NCI-H187 (cell line): ENCODE measurements around the gene ATG7.
A peak's percentile ranks its signal among the peaks of the same experiment; 100 is the strongest.
"Not testable (repeated sequence)": the region's sequence is repeated elsewhere in the genome, so short reads cannot be mapped to it uniquely, and the experiment has no call there.

Source experiments
- DNase-seq, 2 experiments: peaks; one replicate each; lab custom pipeline; 2025; lab: John Stamatoyannopoulos, UW

The ATG7 gene

DNA sequence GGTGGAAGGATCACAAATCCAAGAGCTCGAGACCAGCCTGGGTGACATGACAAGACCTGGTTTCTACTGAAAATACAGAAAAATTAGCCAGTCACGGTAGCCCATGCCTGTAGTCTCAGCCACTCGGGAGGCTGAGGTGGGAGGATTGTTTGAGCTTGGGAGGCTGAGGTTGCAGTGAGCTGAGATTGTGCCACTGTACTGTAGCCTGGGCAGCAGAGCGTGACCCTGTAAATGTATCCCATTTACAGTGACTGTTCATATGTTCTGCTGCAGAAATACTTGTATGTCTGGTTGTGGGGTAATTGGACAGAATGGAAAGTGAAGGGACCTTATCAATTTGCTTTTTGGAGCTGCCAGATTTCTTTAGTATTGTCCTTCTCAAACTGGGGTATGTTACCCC, 24.9 kb downstream of the ATG7 start:
- no peak for DNase-seq

GRCh38 chr3:11300970-11301369, 28.8 kb downstream of the ATG7 start:
- DNase-seq: no peak

- no peak for DNase-seq
These were observed 30.2 kb downstream of the ATG7 start for GRCh38 chr3:11302444-11302843.

DNA sequence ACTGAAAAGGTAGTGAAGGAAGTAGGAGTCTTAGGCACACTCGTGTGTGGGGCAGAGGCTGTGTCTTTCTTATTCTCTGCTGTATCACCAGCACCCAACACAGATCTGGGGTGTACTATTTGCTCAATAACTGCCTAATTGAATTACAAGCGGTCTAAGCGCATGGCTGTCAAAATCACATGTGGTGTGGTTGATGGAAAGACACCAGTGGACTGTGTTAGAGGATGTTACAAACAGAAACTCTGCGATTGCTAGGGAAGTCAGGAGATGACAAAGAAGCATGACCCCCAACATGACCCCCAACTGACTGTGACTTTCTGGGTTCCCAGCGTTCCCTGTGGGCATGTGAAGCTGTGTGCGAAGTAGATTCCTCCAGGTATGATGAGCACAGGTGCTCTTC, 32.0 kb downstream of the ATG7 start:
- no peak for DNase-seq

DNA sequence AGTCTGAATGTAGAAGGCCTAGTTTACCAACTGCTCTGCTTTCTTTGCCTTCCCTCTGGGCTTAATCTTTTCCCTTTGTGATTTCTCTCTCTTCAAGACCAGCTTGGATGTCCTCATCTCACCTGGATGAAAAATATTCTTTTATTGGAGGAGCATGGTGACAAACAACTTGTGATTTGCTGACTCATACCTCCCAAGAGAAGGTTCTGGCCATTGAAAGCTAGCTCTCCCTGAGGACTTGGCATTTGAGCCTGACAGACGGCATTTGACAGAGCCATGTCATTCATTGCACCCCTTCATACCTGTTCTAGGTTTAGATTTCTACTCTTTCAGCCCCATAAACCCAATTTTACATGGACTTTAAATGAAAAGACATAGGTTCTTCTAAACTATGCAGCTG, 33.3 kb downstream of the ATG7 start:
- DNase-seq: no peak

DNA sequence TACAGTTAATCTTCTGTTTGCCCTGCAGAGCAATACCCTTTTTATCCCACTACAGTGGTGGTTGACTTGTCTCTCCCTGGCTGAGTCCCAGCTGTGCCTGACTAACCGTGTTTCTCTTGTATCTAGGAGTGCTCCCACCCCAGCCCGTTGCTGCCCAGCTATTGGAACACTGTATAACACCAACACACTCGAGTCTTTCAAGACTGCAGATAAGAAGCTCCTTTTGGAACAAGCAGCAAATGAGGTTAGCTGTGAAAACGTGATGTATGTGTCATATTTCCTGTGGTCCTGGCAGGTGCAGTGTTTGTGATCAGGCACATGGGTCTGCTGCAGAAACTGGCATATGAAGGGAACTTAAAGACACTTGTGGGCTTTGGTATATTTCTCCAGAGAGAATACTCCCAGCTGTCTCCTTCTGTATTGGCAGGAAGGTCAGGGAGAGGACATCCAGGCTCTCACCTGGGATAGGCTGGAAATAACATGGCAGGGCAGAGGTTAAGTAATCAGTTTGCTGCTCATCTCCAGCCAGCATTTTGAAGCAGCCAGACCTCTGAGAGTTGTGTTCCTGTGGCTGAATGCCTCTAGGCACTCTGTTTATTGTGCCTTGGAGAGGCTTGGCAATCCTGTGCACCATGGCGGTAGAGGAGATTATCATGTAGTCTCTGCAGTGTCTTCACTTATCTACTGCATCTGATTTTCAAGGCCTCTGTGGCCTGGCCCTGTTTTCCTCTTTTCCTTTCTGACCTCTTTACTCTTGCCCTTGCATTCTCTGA, 34.8 kb downstream of the ATG7 start:
- no peak for DNase-seq

DNA sequence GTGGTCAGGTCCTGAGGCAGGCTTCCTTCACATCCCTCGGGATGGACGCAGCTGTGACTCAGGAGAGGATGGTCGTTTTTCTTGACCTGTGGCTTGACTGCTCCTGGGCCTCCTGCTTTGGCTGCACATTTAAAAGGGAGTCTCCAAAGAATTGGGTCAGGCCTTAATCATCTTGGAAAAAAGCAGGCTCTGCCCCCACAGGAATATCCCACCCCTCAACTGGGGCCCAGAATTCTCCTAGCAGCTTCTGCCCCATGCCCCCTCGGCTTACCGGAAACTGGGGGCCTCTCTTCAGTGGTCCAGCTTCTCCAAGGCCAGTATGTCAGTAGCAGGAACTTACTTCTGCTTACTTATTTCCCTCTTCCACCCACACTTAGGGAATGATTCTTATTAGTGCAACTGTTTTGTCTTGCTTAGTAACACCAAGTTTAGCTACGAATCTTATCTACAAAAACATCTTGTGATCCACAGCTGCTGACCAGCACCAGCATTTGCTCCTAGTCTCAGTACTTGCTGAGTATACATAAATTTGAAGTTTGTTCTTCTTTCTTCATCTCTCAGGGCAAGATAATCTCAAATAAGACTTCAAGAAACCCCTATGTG, 35.7 kb downstream of the ATG7 start:
- DNase-seq: no peak

- DNase-seq: no peak
These were observed 38.1 kb downstream of the ATG7 start for GRCh38 chr3:11310258-11310657.

DNA sequence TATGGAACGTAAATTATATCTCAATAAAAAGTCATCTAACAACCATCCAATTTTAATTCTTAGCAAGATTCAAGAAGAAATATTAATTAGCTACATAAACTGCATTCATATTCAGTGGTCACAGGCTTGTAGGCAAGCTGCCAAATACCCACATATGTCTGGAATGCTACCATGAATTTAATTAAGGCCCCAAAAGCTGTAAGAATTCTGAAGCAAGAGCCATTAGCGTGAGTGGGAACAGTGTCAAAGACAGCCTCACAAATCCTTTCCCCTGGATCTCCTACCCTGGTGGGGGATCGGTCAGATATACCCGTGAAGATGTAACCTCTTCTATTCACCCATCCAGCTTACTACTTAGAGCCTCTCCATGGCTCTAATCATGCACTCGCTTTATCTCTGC, 40.0 kb downstream of the ATG7 start:
- DNase-seq: no peak

GRCh38 chr3:11317300-11317699, 45.1 kb downstream of the ATG7 start:
- no peak for DNase-seq

DNA sequence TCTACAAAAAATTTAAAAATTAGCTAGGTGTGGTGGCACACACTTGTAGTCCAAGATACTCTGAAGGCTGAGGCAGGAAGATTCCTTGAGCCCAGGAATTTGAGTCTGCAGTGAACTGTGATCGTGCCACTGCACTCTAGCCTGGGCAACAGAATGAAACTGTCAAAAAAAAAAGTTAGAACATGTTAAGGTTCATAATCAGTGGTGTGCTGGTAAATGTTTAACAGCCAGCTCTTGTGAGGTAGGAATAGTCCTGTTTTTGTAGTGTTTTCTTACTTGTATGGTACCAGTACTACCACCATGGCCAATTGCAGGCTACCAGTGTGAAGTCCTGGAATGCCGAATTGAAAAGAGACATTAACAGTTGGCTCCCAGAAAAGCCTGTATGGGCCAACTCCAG, 50.7 kb downstream of the ATG7 start:
- no peak for DNase-seq

DNA sequence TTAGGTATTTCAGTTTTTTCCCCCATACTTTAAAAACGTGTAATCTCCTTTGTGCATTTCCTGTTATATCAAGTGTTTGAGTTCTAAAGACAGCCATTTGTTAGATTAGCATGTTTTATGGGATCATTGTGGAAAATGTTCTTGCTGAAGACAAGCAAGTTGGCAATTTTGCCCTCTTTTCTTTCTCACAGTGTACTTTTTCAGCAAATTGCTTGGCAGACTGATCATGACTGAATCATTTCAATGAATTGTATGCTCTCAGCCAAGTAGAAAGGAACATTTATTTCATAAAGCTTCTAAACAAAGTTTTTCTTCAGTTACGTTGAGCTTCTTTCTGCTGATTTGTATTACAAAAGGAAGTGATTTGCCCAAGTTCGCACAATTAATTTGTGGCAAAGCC, 51.6 kb downstream of the ATG7 start:
- DNase-seq: no peak

GRCh38 chr3:11327619-11328018, 55.4 kb downstream of the ATG7 start:
- DNase-seq: no peak

DNA sequence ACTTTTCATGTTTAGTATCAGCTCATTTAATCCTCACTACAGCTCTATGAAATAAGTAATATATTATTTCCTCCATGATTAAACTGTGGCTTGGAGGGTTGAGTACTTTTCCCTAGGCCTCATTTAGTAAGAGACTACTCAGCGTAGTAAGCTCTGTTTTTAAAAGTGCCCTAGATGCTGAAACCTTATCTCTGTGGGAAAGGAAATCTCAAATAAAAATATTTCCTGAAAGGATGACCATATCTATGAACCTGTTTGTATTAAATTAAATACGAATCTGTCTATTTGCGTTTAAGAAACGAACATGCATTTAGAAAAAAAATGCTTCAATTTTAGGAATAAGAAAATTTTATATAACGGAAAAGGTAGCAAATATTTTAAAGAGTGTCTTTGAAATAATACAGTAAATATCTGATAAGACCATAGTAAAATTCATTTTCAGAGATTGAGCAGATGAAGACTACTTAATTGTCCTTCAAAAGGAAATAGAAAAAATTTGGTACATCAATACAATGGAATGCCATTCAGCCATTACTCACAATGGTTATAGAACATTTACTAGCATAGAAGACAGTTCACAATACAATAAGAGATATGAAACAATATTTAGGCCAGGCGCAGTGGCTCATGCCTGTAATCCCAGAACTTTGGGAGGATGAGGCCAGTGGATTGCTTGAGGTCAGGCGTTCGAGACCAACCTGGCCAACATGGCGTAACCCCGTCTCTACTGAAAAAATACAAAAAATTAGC, 56.2 kb downstream of the ATG7 start:
- no peak for DNase-seq

DNA sequence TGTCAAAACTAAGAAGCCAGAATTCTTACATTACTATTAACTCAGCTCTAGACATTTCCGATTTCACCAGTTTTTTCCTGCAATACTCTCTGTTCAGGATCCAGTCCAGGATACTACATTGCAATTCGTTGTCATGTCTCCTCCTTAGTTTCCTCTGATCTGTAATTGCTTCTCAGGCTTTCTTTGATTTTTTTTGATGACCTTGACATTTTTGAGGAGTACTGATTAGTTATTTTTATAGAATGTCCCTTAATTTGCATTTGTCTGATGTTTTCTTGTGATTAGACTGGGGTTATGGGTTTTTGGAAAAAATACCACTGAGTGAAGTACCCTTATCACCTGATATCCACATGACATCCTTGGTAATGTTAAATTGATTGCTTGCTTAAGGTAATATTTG, 57.6 kb downstream of the ATG7 start:
- no peak for DNase-seq

- no peak for DNase-seq
These were observed 58.9 kb downstream of the ATG7 start for GRCh38 chr3:11331101-11331500.

DNA sequence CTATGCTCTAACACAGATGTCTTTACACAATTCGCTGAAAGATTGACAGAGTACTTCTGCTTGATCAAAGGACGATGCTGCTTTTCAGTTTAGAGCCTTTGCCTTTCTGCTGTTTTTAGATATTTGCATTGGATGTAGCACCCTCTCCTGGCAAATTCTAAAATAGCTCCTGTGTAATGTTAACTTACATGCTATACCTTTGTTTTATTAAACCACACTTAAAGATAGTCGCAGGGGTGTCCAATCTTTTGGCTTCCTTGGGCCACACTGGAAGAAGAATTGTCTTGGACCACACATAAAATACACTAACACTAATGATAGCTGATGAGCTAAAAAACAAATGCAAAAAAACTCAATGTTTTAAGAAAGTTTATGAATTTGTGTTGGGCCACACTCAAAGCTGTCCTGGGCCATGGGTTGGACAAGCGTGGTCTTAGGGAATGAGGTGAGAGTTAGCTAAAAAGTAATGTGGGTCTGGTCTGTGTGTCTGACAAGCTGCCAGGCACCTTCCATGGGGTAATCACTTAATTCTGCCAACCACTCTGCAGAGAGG, 62.9 kb downstream of the ATG7 start:
- no peak for DNase-seq

- peak in 1 of 2 experiments; percentile 9 for DNase-seq
These were observed 67.3 kb downstream of the ATG7 start for GRCh38 chr3:11339541-11339940.

DNA sequence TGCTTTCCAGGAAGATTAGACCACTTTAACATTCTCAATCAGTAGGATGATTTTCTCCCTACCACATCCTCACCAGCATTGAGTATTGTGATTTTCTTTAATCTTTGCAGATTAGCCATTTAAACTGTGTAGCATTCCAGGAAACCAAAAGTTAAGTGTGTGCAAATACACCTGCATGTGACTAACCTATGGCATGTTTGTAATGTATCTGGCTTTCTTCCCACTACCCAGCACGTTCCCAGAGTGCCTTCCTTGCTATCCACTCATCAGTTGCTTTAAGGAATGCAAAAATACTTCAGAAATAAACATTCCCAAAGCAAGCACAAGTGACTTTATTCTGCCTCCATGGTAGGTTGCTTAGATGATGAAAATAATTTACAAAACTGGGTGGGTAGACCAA, 74.2 kb downstream of the ATG7 start:
- no peak for DNase-seq

DNA sequence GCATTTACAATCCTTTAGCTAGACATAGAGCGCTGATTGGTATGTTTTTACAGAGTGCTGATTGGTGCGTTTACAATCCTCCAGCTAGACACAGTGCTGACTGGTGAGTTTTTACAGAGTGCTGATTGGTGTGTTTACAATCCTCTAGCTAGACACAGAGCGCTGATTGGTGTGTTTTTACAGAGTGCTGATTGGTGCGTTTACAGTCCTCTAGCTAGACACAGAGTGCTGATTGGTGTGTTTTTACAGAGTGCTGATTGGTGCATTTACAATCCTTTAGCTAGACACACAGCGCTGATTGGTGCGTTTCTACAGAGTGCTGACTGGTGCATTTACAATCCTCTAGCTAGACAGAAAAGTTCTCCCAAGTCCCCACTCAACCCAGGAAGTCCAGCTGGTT, 76.7 kb downstream of the ATG7 start:
- not testable (repeated sequence) for DNase-seq

- no peak for DNase-seq
These were observed 77.2 kb downstream of the ATG7 start for GRCh38 chr3:11349446-11349845.

GRCh38 chr3:11350374-11350773, 78.2 kb downstream of the ATG7 start:
- no peak for DNase-seq

- DNase-seq: no peak
These were observed 79.3 kb downstream of the ATG7 start for GRCh38 chr3:11351451-11351850.
